ENCODE data around the gene SARDH.

SARDH gene

DNA sequence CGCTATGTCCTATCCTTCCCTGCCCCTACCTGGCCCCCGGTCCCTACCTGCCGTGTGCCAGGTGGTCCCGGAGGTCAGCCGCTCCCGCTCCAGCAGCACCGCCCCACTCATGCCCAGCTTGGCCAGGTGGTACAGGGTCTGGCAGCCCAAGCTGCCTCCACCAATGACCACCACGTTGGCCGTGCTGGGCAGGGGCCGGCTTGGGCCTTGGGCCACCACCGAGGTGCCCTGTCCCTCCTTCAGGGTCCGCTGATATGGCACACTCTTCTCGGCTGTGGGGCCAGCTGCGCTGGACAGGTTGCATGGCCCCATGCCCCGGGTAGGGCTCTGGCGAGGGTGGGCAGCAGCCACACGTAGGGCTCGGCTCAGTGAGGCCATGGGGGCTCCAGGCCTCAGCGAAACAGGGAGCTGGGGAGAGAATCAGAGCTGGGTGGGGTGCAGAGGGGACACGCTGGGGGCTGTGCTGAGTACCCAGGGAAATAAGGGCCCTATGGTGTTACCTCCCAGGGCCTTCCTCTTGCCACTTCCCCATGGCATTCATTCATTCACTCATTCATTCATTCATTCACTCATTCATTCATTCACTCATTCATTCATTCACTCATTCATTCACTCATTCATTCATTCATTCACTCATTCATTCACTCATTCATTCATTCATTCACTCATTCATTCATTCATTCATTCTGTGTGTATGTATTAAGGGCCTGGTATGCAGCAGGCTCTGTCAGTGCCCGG lies 4.2 kb downstream of the SARDH start:
- no peak for DNase-seq (ENCODE audit: low read depth in 2 of 2)

DNA sequence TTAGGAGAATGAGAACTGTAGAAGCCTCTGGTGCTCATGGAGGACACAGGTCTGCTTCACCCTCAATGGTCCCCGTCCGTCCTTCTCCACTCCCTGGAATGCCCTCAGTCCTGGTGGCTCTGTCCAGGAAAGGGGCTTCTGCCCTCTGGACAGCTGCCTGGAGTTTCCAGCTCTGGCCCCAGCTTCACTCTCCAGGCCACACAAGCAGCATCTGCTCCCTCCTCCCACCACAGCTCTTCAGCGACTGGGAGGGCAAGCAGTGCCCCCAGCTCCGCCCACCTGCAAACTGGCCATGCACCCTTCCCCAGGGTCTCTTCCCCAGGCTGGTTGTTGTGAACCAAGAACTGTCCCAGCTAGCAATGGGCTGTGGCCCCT lies 4.7 kb downstream of the SARDH start:
- DNase-seq (ENCODE audit: low read depth in 2 of 2) = no peak

DNA sequence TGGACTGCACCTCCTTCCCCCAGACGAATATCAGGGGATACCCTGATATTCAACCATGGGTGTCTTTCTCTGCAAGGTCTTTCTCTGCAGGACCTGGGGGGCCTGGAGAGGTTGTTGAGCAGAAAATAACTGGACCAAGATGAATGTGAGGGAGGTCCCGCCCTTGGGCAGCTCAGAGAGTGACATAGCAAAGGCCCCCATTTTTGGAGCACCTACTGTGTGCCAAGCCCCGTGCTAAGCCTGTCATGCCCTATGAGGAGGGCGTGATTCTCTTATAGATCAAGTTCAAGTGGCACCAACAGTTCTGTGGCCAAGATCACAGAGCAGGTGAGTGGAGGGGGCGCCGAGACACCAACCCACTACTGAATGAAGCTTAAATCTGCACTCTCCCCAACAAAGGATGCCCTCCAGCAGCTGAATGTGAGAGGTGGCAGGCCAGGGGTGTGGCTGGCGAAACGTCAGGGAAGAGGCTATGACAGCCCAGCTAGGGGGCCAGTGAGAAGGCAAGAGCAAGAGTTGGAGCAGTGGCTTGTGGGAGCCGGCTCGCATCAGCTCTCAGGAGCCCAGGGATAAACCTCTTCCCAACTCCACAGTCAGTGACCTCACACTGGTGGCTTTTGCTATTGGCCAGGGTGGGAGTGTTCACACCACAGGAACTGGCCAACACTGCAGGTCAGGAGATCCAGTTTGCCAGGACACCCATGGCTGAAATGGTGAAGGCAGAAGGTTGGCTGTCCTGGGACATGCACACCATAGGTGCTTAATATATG lies 5.3 kb downstream of the SARDH start:
- no peak for DNase-seq (ENCODE audit: low read depth in 2 of 2)

GRCh38 chr9:133731876-133732638 lies 6.1 kb downstream of the SARDH start:
- DNase-seq (ENCODE audit: low read depth in 2 of 2) = no peak

DNA sequence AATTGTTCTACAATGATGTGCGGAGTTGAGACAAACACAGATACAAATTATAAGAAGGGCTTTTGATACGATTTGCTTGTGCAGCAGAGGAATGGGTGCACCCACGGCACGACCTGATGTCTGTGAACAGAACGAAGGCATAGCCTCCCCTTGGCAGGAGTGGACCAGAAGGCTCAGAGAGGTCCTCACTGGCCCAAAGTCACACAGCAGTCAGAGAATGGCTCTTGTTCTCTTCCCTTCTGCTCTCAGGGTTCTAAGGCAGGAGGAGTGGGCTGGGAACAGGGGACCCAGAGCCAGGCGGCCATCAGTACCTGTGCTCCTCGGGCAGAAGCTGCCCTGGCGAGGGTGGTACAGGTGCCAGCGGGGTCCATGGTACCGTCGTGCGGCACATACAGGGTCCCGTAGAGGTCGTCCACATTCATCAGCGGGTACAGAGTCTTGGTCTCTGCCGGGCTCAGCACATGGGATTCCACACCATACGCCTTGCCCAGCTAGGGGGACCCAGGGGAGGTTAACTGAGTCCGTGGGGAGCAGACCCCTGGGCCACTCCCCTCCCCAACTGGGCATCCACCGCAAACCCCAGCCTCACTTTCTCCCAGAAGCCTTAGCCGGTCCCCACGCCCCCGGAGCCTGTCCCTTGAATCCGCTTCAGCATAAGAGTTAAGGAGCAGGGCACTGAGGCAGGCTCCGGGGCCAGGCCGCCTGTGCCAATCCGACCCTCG lies 7.0 kb downstream of the SARDH start:
- no peak for DNase-seq (ENCODE audit: low read depth in 2 of 2)

DNA sequence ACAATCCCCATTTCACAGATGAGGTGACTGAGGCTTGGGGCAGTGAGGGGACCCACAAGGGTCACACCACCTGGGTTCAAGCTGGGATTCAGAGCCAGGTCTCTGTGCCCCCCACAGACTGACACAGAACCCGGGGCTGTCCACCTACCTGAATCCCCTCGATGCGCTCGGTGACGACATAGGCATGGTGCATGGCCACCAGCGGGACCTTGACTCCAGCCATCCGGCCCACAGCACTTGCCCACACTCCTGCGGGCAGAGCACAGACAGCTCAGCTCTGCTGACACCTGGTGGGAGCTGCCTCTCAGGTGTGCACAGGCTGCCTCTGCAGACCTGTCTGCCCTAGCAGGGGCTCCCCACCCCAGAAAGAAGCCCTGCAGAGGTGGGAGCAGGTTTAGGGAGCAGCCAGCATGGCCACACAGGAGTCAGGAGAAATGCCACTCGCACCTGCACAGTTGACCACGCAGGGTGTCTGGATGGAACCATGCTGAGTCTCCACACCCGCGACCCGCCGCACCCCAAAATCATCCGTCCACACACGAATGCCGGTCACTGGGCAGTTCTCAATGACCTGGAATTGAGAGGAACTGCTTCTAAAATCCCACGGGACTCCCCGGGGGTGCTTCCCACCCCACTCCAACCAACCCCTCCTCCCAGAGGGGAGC lies 8.4 kb downstream of the SARDH start:
- no peak for DNase-seq (ENCODE audit: low read depth in 2 of 2)

DNA sequence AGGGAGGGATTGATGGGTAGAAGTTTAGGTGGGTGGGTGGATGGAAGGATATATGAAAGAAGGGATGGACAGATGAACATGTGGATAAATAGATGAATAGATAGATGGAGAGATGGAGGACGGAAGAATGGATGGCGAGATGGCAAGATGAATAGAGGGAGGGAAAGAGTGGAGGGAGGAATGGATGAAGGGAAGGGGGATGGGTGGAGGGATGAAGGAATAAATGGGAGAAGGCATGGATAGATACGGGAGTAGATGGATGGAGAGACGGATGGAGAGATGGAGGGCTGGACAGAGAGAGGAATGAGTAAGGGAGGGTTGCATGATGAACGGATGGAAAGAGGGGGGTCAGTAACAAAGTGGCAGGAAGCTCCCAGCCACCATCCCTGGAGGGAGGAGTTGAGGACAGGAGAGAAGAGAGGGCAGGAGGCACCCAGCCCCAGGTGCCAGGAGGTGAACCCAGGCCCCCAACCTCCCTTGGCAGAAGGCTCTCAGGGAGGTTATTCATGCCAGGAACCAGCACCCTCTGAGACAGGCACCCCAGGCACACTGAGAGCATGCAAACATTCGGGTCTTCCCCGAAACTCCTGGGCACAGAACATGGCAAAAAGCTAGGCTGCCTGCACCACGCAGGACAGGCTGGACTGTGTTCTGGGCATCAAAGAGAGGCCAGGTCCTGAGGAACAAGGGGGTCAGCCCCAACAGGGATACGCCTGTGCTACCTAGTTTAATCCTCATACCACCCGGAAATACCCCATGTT lies 9.1 kb downstream of the SARDH start:
- no peak for DNase-seq (ENCODE audit: low read depth in 2 of 2)

- no peak for DNase-seq (ENCODE audit: low read depth in 2 of 2)
These were observed 10.2 kb downstream of the SARDH start for GRCh38 chr9:133727876-133728441.

DNA sequence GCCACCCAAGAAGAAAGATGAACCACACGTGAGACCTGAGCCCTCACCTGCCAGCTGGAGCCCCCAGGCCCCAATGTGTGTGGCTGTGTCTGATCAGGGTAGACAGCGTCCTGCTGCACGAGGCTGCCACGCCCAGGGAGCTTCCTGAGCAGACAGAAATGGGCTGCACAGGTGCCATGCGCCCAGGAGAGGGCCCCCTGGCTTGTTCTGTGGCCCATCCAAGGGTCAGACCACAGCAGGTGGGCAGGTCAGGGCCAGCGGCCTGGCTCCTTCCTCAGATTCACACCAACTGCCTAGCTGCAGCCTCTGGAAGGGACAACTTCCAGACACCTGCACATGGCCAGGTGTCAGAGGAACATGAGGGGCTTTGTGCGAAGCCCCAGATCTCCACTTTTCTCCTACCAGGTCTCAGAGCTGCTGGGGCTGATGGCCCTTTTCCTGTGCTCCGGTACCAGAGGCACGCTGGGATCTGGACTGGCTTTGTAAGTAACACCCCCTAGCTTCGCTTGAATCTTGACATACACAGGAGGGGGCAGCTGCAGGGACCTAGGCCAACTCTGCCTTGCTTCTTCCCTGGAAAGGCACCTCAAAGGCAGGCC lies 10.8 kb downstream of the SARDH start:
- DNase-seq (ENCODE audit: low read depth in 2 of 2) = no peak

DNA sequence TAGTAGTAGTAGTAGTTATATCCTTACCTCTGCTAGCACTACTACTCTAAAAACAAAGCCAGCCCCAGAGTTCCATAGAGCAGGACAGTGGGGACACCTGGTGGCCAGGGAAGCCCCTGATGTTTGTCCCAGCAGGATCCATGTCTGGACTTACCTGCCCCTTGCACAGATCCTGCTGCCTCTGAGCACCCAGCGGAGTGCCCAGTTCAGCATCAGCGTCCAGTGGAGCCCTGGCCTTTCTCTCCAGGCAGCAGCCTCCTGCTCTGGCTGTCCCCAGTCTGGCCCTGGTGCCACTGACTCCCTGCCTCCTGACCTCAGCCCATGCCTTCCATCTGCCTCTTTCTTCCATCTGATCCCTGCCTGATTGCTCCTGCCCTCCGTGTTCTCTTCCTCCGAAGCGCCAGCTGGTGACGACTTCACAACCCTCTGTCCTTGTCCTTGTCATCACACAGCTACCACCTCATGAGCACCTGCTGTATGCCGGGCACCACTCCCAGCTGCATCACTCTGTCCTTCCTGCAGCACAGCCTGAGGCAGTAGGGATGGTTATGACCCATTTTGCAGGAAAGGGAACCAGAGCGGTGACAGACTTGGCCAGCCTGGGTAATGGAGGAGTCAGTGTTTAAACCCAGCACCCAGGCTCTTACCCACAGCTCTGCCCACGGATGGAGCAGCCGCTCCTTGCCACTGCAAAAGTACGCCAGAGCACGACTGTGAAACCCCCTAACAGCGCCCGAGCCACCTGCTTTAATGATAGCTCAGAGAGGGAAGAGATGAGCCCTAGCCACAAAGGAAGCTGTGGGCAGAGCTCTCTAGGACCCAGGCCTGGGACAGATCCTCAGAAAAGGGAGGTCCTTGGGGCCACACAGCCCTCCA lies 11.5 kb downstream of the SARDH start:
- no peak for DNase-seq (ENCODE audit: low read depth in 2 of 2)

DNA sequence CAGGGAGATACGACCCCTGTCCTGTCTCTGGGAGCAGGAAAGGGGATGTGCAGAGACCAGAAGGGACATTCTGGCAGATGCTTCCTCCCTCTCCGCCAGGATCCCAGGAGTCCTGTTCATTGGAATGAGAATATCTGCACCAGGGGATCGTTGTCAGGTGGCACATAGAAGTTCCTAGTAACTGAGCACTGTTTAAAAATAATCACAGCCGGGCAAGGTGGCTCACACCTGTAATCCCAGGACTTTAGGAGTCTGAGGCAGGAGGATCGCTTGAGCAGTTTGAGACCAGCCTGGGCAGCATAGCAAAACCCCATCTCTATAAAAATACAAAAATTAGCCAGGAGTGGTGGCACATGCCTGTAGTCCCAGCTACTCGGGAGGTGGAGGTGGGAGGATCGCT lies 12.3 kb downstream of the SARDH start:
- no peak for DNase-seq (ENCODE audit: low read depth in 2 of 2)

DNA sequence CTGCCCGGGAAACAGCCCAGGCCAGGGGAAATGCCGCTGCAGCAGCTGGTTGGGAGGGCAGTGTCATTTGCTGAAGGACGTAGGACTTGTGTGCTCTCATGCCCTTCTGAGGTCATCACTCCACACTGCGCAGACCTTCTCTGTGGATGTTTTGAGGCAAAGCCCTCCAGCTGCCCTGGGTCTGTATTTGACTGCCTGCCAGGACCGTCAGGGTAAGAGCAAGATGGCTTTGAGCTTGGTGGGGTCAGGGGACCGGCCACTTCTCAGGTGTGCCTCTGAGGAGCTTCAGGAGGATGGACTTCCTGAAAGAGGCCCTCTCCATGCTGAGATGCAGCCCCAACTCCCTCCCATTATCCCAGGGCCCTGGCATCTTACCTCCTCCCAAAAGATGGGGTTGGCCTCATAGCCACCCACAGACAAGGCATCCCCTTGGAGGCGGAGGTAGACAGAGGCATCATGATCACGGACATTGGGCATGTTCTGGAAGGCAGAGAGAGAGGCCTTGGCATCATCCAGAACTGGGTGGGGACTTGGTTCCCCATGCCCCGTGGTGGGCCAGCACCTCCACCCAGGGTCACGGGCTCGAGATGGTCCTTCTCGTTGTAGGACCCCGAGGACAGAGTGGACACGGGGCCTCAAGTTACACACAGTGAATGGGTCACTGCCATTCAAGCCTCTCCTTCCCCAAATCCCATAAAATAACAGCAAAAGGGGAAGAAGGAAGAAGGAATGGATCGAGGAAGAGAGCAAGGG lies 19.4 kb downstream of the SARDH start:
- no peak for DNase-seq (ENCODE audit: low read depth in 2 of 2)

- DNase-seq (ENCODE audit: low read depth in 2 of 2) = no peak
These were observed 20.8 kb downstream of the SARDH start for GRCh38 chr9:133717113-133718031.

GRCh38 chr9:133716564-133717112 lies 21.5 kb downstream of the SARDH start:
- no peak for DNase-seq (ENCODE audit: low read depth in 2 of 2)

DNA sequence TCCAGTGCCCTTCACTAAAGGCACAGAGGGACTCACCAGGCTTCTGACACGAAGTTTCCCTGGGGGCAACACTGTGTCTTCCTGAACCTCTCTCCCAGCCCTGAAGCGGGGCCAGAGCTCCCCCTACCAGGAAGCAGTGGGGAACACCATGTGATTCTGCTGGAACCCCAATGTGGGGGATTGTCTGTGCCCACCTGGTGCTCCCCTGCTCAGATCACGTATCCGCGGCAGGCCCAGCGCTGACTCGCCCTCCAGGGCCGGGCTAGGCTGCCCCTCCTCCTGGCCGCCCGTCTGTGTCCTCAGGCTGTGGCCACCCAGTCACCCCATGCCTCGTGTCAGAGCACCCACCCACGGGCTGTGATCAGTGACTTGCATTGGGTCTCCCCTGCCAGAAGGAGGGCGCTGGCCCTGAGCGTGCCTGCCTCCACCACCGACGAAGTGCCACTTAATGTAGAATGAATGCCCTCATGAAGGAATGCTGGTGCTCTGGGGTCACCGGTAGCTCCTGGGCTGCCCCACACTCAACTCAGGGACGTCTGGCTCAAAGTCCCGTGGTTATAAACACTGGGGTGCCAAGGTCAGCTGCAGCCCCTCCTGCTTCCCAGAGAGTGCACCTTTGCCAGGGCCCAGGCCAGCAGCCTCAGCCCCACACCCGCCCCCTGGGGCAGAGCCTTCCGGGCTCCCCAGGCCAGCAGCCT lies 22.1 kb downstream of the SARDH start:
- no peak for DNase-seq (ENCODE audit: low read depth in 2 of 2)

GRCh38 chr9:133715295-133715865 lies 22.8 kb downstream of the SARDH start:
- DNase-seq (ENCODE audit: low read depth in 2 of 2) = no peak
